Fibroblast of mammary gland (primary cell): ENCODE data around the gene LINGO3.

ENCODE experiments used
- DNase-seq: peaks from one replicate; pipeline ENCODE4 v3.0.0-alpha.2; 2010; ENCODE audit warnings: low read depth
- H3K4me3 ChIP-seq: 2 replicates; pipeline ENCODE4 v1.5.1; 2011; ENCODE audit warnings: low read depth, mild to moderate bottlenecking, low read length, moderate library complexity; ENCODE audit not compliant: control insufficient read depth
- TF ChIP-seq, protein P1 (sequence below): conservative IDR thresholded peaks from 2 replicates; pipeline ENCODE4 v1.5.1; 2011; ENCODE audit warnings: low read depth, low read length, inconsistent platforms; ENCODE audit not compliant: control insufficient read depth, insufficient read depth

The LINGO3 gene

DNA sequence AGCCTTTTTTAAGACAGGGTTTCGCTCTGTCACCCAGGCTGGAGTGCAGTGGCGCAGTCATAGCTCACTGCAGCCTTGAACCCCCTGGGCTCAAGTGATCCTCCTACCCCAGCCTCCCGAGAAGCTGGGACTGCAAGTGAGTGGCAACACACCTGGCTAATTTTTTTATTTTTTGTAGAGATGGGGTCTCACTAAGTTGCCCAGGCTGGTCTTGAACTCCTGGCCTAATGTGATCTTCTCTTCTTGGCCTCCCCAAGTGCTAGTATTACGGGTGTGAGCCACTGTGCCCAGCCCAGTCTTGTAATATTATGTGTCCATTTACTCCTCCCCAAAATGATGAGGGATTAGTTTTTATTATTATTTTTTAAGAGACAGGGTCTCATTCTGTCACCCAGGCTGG lies 3.1 kb upstream of the LINGO3 start:
- TF ChIP-seq, protein P1, sequence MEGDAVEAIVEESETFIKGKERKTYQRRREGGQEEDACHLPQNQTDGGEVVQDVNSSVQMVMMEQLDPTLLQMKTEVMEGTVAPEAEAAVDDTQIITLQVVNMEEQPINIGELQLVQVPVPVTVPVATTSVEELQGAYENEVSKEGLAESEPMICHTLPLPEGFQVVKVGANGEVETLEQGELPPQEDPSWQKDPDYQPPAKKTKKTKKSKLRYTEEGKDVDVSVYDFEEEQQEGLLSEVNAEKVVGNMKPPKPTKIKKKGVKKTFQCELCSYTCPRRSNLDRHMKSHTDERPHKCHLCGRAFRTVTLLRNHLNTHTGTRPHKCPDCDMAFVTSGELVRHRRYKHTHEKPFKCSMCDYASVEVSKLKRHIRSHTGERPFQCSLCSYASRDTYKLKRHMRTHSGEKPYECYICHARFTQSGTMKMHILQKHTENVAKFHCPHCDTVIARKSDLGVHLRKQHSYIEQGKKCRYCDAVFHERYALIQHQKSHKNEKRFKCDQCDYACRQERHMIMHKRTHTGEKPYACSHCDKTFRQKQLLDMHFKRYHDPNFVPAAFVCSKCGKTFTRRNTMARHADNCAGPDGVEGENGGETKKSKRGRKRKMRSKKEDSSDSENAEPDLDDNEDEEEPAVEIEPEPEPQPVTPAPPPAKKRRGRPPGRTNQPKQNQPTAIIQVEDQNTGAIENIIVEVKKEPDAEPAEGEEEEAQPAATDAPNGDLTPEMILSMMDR = no peak
- DNase-seq = no peak
- no peak overlapping the region for H3K4me3 ChIP-seq

DNA sequence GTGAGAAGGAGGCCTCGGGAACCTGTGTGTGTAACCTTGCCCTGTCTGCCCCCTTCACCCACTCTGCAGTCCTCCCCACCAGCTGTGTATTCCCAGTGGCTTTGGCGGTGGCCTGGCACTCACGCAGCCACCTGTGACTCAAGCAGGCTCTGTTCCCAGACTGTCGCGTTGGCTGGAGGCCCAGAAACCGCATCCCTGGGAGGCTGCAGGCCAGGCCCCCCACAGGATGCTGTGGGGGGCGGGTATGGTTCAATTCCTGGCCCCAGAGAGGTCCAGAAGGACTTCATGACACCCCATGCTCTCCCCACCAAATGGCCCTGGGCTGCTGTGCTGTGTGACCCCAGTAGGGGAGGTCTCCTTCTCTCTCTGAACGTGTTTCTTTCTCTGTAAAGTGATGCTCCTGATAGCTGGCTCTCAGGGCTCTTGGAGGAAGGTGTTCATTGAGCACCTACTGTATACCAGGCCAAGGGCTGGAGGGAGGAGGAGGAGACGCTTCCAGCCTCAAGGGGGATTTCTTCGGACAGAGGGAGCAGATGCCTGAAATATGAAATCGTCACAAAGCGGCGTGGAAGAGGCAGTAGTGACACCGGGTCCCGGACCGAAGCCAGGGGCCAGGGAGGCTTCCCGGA lies 1.9 kb upstream of the LINGO3 start:
- TF ChIP-seq, protein P1 = no peak
- no peak overlapping the region for H3K4me3 ChIP-seq
- DNase-seq = peak; percentile 61

DNA sequence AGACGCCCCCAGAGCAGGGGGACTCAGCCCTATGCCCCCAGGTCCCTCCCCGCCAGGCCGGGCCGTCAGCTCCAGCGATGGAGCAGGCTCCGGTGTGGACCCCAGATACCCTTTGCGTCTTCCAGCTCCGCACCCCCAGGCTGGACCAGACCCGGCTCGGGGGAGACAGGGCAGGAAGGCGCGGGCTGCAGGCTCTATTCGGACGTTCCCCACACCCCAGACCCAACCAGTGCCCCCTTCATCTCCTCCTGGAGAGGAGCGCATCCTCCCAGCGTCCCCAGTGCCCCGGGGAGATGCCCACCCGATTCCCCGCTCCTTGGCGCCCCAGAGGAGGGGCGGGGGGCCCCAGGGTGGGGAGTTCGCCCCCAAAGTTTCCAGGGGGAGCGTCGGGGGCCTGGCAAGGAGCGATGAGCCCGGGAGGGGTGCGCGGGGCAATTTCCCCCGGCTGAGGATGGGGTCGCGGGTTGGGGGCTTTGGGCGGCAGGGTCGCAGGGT lies 389 bp downstream of the LINGO3 start:
- H3K4me3 ChIP-seq = no peak overlapping the region
- TF ChIP-seq, protein P1 = no peak
- no peak for DNase-seq

DNA sequence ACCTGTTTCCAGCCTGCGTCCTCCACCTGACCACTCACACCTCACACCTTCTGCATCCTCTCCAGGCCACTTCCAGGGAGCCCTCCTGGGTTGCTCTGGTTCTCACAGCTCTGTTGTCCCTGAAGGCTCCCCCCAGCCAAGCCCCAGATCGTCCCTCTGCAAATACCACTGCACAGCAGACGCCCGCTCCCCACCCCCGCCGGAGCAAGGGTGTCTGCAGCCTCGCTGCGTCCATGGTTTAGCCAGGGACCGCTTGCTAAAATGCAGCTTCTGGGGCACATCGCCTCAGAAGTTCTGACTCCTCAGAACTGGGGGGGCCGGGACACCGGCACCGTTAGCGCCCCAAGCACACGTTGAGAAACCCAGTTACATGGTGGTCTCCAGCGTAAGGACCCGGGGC lies 983 bp downstream of the LINGO3 start:
- TF ChIP-seq, protein P1 = no peak
- DNase-seq = no peak
- H3K4me3 ChIP-seq = no peak overlapping the region

DNA sequence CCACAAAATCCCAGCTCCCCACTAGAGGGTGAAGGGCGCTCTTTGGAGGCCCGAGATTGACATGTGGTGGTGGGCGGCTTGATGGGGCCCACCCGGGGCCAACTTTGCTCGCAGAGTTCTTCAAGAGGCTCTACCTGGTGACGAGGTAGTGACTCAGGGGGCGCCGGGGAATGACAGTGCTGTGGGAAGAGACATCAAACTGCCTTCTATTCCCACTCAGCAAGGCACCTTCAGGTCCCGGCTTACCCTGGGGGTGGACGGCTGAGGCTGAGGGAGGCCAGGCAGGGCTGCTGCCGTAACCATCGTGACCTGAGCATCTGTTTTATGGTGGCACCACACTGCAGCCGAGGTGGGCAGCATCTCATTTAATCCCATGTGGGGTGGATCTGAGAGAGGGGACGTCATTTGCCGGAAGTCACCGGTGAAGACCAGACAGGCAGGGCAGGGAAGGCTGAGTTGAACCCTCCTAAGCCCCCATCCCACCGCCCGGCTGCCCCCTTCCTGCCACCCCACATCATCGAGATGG lies 1.6 kb downstream of the LINGO3 start:
- TF ChIP-seq, protein P1 = no peak
- H3K4me3 ChIP-seq = no peak overlapping the region
- no peak for DNase-seq

DNA sequence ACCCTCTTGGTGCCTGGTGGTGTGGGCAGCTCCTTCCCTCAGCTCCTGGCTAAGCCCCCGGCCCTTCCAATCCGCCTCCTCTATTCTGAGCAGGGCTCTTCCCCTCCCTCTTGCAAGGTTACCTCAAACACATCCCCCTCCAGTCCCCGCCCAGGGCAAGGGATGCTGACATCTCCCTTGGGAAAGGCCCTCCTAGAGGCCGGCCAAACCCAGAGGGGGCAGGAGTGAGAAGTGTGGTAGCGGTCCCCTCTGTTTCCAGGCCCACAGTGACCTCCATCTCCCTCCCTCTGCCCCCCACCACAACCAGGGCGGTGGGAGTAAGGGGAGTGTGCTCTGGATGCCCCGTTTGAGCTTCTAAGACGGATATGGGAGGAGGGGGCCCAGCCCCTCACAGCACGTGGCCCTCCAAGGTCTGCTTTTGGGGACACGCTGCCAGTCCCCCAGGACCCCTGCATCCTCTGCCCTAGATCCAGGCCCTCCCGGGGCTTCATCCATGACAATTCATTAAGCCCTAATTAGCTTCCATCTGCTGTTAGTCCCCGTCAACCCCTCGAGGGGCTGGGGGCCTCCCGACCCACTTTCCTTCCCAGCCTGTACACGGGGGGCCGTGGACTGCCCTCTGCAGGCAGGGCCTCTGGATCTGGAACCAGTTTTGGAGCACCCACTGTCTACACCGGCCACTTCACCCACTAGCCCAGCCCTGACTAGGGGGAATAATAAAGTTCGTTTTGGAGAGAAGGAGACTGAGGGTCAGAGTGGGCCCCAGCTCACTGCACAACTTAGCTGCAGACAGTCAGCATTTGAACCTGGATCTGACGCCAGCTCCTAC lies 2.3 kb downstream of the LINGO3 start:
- no peak for DNase-seq
- H3K4me3 ChIP-seq = no peak overlapping the region
- TF ChIP-seq, protein P1 = no peak
